Right lobe of liver (tissue), 6 donors: Measurements from ENCODE around the gene GGT1. TPM values are rescaled to one million over a fixed set of nuclear protein-coding genes. Genes with fewer than 3 reads are reported as not detected.

Source experiments
- ATAC-seq, 4 donors: fragments of 200-7000 bp; cut with Tn5 transposase; one replicate each; pipeline ENCODE4 v1.9.1; 2020; ENCODE audit warnings: mild to moderate bottlenecking in 4 of 4, moderate library complexity in 4 of 4
- DNase-seq, 3 donors: peaks; one replicate each; pipeline ENCODE4 v3.0.0-alpha.2; 2020
- H3K27ac ChIP-seq, 3 donors: fragments of 200-600 bp; one replicate each; pipeline ENCODE4 v1.8.0; 2022
- H3K27me3 ChIP-seq, 2 donors: fragments of 200-600 bp; one replicate each; pipeline ENCODE4 v1.8.0; 2022
- H3K36me3 ChIP-seq, 4 donors: fragments of 200-600 bp; sonication (generic) in 1 of 4; one replicate each; pipeline versions ENCODE4 v1.5.1 to v1.8.0; 2017 to 2022; ENCODE audit warnings: control low read depth in 1 of 4
- H3K4me1 ChIP-seq, 4 donors: fragments of 200-600 bp; sonication (generic) in 1 of 4; one replicate each; pipeline versions ENCODE4 v1.5.1 to v1.8.0; 2017 to 2022; ENCODE audit warnings: control low read depth in 1 of 4
- H3K4me3 ChIP-seq, 3 donors: fragments of 200-600 bp; one replicate each; pipeline ENCODE4 v1.8.0; 2022
- H3K9me3 ChIP-seq, 4 donors: fragments of 200-600 bp; sonication (generic) in 1 of 4; one replicate each; pipeline versions ENCODE4 v1.5.1 to v1.8.0; 2017 to 2022; ENCODE audit warnings: control low read depth in 1 of 4
- POLR2A ChIP-seq: fragments of 450-650 bp; IDR thresholded peaks from one replicate; pipeline ENCODE4 v1.6.1; 2017; ENCODE audit warnings: antibody characterized with exemption, mild to moderate bottlenecking
- WGBS: methylation state at CpG from one replicate; pipeline ENCODE4 v1.1.6; 2018; ENCODE audit warnings: low coverage, low lambda C conversion rate; ENCODE audit not compliant: insufficient coverage; ENCODE audit errors: missing lambda C conversion rate; 5-methylcytosine and 5-hydroxymethylcytosine counted together
- intact Hi-C, 2 donors: fragments of 100-400 bp; cut with DNase I; formaldehyde crosslinking; loops; one replicate each; pipeline versions ENCODE4 v1.11.2 to v1.14.1; 2022
- total RNA-seq, 6 experiments: library from RNA; depleted of rRNA in 2 of 6; stranded (reverse); fragments of >200 nt in 2 of 6; fragmentation: NEBNext Ultra II Directional in 3 of 6; extraction: Animal tissue kit (Norgen Biotek cat#: 25700) in 3 of 6; gene quantifications; one replicate each; pipeline versions ENCODE4 v1.1.0 to v1.2.4, GENCODE V29; 2016 to 2023
- TF ChIP-seq, protein P1 (sequence below), 4 donors: fragments of 200-600 bp in 3 of 4; fragments of 450-650 bp in 1 of 4; IDR thresholded peaks; one replicate each; pipeline versions ENCODE4 v1.5.1 to v1.8.0; 2016 to 2022; ENCODE audit warnings: antibody characterized with exemption in 4 of 4, mild to moderate bottlenecking in 2 of 4
- donor health status: DM: no; HTN: yes; CAD: no.
- donor health status: DM: no; HTN: no; CAD: no.
- donor health status: DM: no; HTN: no; CAD: no.
- donor health status: DM: no; HTN: yes; CAD: no.
- donor health status: DM: no; HTN: yes; CAD: no.

The GGT1 gene
- total RNA-seq, 6 experiments from 2014 or later, result 97.6 to 154 (median 140) TPM

GRCh38 chr22:24578355-24579257, 24.4 kb upstream of the GGT1 start:
- peaks cover 0 to 7% (median 3%) of the 10 kb centered on the region in 4 donors for H3K36me3 ChIP-seq
- H3K9me3 ChIP-seq, result no peaks in the 10 kb centered on the region
- ATAC-seq (peak; percentile 59 to 81 (median 73)), DNase-seq (no peak)
- intact Hi-C loops, result no loop called here
- peaks cover 0 to 36% (median 8%) of the 10 kb centered on the region in 4 donors for H3K4me1 ChIP-seq
- peak overlapping the region in 2 of 3 donors; percentile 27 to 34 for H3K27ac ChIP-seq
- WGBS, result 49% methylated on average over 8 of the region's 8 CpGs
- no peaks in the 10 kb centered on the region for H3K27me3 ChIP-seq
- TF ChIP-seq, protein P1, sequence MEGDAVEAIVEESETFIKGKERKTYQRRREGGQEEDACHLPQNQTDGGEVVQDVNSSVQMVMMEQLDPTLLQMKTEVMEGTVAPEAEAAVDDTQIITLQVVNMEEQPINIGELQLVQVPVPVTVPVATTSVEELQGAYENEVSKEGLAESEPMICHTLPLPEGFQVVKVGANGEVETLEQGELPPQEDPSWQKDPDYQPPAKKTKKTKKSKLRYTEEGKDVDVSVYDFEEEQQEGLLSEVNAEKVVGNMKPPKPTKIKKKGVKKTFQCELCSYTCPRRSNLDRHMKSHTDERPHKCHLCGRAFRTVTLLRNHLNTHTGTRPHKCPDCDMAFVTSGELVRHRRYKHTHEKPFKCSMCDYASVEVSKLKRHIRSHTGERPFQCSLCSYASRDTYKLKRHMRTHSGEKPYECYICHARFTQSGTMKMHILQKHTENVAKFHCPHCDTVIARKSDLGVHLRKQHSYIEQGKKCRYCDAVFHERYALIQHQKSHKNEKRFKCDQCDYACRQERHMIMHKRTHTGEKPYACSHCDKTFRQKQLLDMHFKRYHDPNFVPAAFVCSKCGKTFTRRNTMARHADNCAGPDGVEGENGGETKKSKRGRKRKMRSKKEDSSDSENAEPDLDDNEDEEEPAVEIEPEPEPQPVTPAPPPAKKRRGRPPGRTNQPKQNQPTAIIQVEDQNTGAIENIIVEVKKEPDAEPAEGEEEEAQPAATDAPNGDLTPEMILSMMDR (IDR thresholded peaks at IDR 0.05), result no peak
- TF ChIP-seq POLR2A, result no peak
- no peak overlapping the region for H3K4me3 ChIP-seq

DNA sequence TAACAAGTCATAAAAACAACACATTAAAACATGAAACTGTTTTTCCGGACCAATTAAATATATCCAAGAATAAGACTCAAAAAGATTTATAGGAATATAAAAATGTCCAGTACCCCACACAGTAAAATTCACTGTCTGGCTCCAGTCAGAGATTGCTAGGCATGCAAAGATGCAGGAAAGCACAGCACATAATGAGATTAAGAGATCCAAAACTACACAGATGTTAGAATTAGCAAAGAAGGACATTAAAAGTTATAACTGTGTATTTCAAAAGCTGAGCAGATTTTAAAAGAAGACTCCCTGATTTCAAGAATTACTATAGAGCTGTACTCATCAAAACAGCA, 23.8 kb upstream of the GGT1 start:
- Histone ChIP-seq H3K36me3 (peaks cover 0 to 3% (median under 1%) of the 10 kb centered on the region in 4 donors), H3K4me3 (no peak overlapping the region), H3K4me1 (peaks cover 0 to 36% (median 11%) of the 10 kb centered on the region in 4 donors), H3K27me3 (no peaks in the 10 kb centered on the region), H3K27ac (no peak overlapping the region), H3K9me3 (no peaks in the 10 kb centered on the region)
- DNase-seq, result no peak
- intact Hi-C loops, result no loop called here
- WGBS, result 64% methylated on average over 1 of the region's 1 CpG
- TF ChIP-seq POLR2A, result no peak
- TF ChIP-seq, protein P1 (IDR thresholded peaks at IDR 0.05), result no peak
- no peak for ATAC-seq

GRCh38 chr22:24580276-24580675, 22.7 kb upstream of the GGT1 start:
- 92% methylated on average over 2 of the region's 2 CpGs for WGBS
- H3K27ac ChIP-seq, result no peak overlapping the region
- TF ChIP-seq POLR2A, result no peak
- TF ChIP-seq, protein P1 (IDR thresholded peaks at IDR 0.05), result no peak
- H3K4me1 ChIP-seq, result peaks cover 0 to 36% (median 12%) of the 10 kb centered on the region in 4 donors
- ATAC-seq (peak in 1 of 4 donors; percentile 50), DNase-seq (no peak)
- intact Hi-C loops, result no loop called here
- no peaks in the 10 kb centered on the region for H3K27me3 ChIP-seq
- H3K4me3 ChIP-seq, result no peak overlapping the region
- no peaks in the 10 kb centered on the region for H3K36me3 ChIP-seq
- no peaks in the 10 kb centered on the region for H3K9me3 ChIP-seq

- ATAC-seq, result no peak
Observed at GRCh38 chr22:24582056-24582814, 20.8 kb upstream of the GGT1 start.

More at GRCh38 chr22:24582056-24582814, 20.8 kb upstream of the GGT1 start:
- Histone ChIP-seq H3K4me3 (no peak overlapping the region), H3K9me3 (no peaks in the 10 kb centered on the region), H3K4me1 (peaks cover 0 to 25% (median 12%) of the 10 kb centered on the region in 4 donors), H3K27ac (no peak overlapping the region), H3K36me3 (peaks cover 0 to 5% (median 0%) of the 10 kb centered on the region in 4 donors), H3K27me3 (no peaks in the 10 kb centered on the region)
- 87% methylated on average over 9 of the region's 12 CpGs for WGBS
- DNase-seq, result no peak
- intact Hi-C loops, result no loop called here
- TF ChIP-seq, protein P1 (IDR thresholded peaks at IDR 0.05), result no peak
- no peak for TF ChIP-seq POLR2A
